ENCODE measurements around the gene ATP4B.

Gene ATP4B

GRCh38 chr13:113663934-113664333 lies 5.9 kb upstream of the ATP4B start:
- no peak overlapping the region for H3K4me3 ChIP-seq (ENCODE audit: low read length)
- TF ChIP-seq CTCF (conservative IDR thresholded peaks at IDR 0.05; ENCODE audit: low read length) = no peak
- DNase-seq (ENCODE audit: low read depth) = no peak

- H3K4me3 ChIP-seq (ENCODE audit: low read length) = no peak overlapping the region
- TF ChIP-seq CTCF (conservative IDR thresholded peaks at IDR 0.05; ENCODE audit: low read length) = no peak
- no peak for DNase-seq (ENCODE audit: low read depth)
These were observed 3.5 kb upstream of the ATP4B start for GRCh38 chr13:113661509-113661908.

- H3K4me3 ChIP-seq (ENCODE audit: low read length) = no peak overlapping the region
- no peak for TF ChIP-seq CTCF (conservative IDR thresholded peaks at IDR 0.05; ENCODE audit: low read length)
- no peak for DNase-seq (ENCODE audit: low read depth)
These were observed 2.1 kb upstream of the ATP4B start for GRCh38 chr13:113660066-113660465.

GRCh38 chr13:113659337-113659736 lies 1.3 kb upstream of the ATP4B start:
- TF ChIP-seq CTCF (conservative IDR thresholded peaks at IDR 0.05; ENCODE audit: low read length) = no peak
- no peak overlapping the region for H3K4me3 ChIP-seq (ENCODE audit: low read length)
- no peak for DNase-seq (ENCODE audit: low read depth)

GRCh38 chr13:113658836-113659235 lies 838 bp upstream of the ATP4B start:
- TF ChIP-seq CTCF (conservative IDR thresholded peaks at IDR 0.05; ENCODE audit: low read length) = no peak
- DNase-seq (ENCODE audit: low read depth) = no peak
- no peak overlapping the region for H3K4me3 ChIP-seq (ENCODE audit: low read length)

GRCh38 chr13:113656831-113657671 lies 947 bp downstream of the ATP4B start:
- TF ChIP-seq CTCF (conservative IDR thresholded peaks at IDR 0.05; ENCODE audit: low read length) = no peak
- no peak overlapping the region for H3K4me3 ChIP-seq (ENCODE audit: low read length)
- no peak for DNase-seq (ENCODE audit: low read depth)

GRCh38 chr13:113656003-113656588 lies 1.9 kb downstream of the ATP4B start:
- no peak for DNase-seq (ENCODE audit: low read depth)
- no peak overlapping the region for H3K4me3 ChIP-seq (ENCODE audit: low read length)
- TF ChIP-seq CTCF (conservative IDR thresholded peaks at IDR 0.05; ENCODE audit: low read length) = no peak
